ENCODE data around the gene MGST3.
"Not testable (repeated sequence)": the region's sequence is repeated elsewhere in the genome, so short reads cannot be mapped to it uniquely, and the experiment has no call there.

Gene MGST3

DNA sequence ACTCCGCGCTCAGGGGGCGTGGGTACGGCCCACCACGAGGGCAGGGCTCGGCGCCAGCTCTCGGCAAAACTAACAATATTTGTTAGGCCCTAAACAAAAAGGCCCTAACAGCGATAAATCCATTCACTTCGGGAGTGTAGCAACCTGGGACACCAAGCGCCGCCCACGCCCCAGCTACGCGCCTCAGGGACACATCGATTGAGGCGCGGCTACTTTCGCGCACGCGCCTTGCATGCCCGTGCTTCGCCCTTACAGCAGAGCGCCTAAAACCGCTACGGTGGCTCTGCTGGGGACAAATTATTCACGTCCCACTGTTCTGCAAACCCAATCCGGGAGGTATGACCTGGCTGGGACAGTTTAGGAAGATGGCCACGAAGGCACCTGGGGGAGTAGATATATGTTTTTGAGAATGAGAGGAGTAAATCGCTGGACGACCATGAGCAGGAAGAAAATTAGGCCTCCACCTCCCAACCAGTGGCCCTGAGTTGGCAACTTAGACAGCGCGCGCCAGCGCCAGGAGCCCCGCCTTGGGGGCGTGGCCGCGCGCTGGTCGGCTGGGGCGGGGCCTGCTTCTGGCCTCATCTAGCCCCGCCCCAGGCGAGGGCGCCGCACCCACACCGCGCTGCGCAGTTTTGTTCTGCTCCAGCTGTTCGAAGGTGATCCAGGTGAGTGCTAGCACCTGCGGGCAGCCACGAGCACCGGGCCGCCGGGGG, at the start of gene MGST3:
TSS of gene MGST3 (plus strand) at position 606 of the 713 bp plus-strand sequence. CDS start 18,614 bp downstream, outside the sequence.
- peak; percentile 93 for DNase-seq

DNA sequence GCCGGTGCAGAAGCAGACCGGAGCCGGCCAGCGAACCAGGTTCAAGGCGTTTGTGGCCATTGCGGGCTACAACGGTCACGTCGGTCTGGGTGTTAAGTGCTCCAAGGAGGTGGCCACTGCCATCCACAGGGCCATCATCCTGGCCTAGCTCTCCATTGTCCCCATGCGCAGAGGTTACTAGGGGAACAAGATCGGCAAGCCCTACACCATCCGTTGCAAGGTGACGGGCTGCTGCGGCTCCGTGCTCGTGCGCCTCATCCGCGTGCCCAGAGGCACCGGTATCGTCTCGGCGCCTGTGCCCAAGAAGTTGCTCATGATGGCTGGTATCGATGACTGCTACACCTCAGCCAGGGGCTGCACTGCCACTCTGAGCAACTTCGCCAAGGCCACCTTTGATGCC, 49.1 kb upstream of the MGST3 start:
- DNase-seq: no peak

DNA sequence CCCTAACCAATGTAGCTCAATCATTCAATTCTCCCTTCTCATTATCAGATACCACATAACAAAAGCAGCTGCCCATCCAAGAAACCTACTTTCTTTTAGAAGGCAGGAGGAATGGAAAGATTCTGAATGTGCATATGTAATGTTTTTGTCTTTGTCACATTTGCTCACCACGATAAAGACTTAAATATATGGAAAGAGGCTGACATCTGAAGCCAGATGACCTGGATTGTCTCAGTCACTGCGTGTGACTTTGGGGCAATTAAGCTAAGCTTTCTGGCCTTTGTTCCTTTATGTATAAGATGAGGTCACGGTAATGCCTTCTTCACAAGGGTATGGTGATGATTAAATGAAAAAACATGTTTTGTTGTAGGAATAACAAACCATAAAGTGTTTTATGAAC, 44.6 kb upstream of the MGST3 start:
- no peak for DNase-seq

DNA sequence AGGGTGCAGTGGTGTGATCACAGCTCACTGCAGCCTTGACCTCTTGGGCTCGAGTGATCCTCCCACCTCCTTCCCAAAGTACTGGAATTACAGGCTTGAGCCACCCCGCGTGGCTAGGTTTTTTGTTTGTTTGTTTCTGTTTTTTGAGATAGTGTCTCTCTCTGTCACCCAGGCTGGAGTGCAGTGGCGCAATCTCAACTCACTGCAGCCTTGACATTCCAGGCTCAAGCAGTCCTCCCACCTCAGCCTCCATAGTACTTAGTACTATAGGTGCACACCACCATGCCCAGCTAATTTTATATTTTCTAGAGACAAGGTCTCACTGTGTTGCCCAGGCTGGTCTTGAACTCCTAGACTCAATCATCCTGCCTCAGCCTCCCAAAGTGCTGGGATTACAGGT, 39.6 kb upstream of the MGST3 start:
- DNase-seq: not testable (repeated sequence)

DNA sequence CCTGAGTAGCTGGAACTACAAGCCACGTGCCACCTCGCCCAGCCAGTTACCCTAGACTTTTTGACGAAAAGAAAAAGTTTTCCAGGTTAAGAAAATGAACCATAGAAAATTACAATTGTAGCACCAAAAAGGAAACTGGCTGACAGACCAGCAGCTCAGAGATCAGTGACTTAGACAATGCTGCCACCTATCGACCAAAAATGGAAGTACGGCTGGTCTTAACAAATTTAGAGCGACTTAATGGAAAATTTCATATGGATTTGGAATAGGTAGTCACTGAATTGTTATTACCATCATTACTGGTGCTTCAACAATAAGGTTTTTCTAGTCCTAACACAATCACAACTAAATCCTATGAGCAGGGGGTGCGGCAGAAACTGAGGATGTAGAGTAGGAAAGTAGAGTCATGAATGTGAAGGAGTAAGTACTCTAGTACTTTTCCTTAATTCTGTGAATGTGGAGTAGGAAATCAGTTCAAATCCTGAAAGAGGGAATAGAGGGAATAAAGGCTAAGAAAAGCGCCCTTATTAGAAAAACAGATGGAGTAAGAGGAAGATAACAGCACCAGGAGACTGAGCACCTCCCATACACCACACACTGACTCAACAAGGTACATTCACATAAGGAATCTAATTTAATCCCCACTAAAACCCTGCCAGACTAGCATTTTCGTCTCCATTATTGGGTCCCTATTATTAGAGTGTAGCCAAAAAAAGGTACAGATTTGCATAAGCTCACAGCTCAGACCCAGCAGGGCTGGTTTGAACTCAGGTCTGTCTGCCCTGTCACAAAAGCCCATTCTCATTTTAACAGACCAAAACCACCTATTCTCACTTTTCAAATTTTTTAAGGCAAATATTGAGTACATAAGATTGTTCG, 37.9 kb upstream of the MGST3 start:
- DNase-seq: peak; percentile 73

DNA sequence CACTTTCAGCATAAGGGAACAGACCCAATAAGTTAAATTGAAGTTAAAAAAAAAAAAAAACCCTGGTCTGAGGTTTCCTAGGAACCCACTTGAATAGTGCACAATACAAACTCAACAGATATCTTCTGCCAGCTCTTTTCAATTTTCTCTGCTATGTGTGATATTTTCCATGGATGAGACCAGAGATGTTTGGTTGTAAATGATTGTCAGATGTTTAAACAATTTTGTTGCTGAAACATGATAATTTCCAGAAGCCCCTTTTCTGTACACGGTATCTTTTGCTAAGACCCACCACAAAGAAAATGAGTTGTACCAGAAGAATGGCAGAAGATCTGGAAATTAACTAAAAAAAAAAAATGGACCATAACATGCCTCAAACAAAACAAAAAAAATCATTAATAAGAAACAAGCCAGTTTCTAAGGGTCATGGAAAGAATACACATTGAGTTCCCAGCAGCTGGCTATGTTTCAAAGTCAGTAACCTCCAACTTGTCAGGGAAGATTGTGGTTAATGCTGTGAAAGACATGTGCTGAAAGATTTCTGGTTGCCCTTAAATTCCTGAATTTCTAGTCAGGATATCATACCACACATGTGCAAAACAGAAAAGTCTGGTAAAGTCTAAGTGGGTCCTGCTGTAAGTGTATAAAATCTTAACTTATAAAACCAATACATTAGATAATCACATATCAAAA, 35.6 kb upstream of the MGST3 start:
- no peak for DNase-seq

DNA sequence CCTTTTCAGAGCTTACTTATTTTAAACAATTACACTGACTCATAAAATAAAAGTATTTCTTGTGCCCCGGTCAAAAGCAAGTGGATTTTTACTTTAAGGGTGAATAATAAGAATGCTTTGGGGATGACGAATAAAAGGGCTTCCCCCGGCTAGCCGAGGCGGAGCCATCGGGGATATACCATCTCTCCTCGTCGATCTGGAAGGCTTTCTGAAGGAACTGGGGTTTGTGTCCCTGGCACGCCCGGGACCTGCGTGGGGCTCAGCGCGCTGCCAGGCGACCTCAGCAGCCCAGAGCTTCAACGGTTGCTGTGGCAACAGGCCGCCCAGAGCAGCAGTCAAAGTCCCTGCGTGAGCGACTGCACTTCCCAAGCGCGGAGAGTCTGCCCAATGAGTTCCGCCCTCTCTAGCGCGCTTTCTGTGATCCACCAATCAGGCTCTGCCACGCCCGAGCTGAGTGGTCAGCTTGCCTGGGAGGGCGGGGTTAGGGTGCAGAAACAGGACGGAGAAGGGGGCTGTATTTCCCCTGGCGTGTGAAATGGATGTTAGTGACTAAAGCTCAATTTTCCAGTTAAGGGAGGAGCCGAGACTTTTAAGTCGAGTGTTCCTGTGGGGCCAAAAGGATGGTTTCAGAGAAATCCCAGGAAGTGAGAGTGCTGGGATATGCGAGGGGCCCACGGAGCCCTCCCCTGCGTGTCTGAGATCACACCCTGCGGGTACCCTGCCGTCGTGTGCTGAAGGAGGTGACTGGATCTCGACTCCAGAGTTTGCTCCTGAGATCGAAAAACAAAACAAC, 33.0 kb upstream of the MGST3 start:
- peak; percentile 94 for DNase-seq

DNA sequence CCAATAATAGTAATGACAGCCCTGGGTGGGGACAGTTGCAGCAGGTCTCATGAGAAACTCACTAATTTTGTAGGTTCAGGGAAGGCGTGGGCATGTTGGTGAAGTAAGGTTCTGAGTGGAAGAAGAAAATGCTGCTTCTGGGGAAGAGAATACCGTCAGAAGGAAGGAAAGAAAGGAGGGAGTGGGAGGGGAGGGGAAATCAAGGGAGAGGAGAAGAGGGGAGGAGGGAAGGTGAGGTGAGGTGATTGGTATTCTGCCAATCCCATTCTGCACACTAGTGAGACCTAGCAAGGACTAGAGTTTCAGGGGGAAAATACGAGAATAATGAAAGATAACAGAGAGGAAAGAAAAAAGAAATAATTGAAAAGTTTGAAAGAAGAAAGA, 32.4 kb upstream of the MGST3 start:
- DNase-seq: no peak

DNA sequence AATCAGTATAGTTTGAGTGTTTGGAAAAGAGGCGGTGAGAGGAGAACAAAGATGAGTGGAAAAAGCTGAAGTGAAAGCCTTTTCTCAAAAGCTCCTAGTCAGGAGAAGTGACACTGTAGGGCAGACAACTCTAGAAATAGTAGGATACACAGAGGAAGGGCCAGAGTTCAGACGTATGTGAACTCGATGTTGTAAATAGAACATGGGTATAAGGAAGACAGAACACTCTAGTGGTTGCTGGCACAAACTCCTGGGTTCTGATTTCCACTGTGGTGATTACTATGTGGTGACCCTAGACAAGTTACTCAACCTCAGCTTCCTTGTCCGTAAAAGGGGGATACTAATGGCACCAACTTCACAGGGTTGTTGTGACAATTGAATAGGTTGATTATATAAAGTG, 30.2 kb upstream of the MGST3 start:
- DNase-seq: no peak

DNA sequence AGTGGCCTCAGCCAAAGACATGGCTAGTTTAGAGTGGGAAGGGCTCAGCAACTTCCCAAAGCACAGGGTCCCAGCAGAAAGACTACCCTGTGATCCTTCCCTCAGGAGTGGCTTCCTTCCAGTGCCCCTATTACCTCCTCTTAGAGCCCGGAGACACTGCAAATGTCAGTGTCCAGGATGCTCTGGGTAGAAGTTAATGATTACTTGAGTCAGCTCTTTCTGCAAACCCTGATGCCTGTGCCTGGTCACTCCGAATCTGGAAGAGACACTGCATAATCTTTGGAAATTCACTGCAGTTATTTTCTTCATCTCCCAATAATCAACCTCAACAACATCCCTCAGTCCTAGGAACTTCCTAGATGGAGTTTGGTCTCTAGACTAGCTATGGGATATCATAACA, 27.2 kb upstream of the MGST3 start:
- no peak for DNase-seq

DNA sequence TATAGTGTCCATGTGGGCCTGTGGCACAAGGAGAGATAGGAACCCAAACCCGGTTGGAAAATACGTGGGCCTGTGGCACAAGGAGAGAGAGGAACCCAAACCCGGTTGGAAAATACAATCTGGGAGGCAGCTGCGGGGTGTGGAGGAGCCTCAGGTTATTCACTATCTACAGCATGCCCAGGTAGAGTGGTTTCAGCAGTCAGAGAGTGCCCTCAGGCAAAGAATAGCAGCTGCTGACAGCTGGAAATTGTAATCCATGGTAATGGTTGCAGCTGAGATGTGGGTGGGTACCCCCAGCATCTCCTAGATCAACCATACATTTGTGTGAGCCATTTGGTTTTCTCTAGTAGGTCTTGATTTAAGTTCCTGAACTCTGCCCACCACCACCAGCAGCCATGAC, 25.8 kb upstream of the MGST3 start:
- DNase-seq: no peak

DNA sequence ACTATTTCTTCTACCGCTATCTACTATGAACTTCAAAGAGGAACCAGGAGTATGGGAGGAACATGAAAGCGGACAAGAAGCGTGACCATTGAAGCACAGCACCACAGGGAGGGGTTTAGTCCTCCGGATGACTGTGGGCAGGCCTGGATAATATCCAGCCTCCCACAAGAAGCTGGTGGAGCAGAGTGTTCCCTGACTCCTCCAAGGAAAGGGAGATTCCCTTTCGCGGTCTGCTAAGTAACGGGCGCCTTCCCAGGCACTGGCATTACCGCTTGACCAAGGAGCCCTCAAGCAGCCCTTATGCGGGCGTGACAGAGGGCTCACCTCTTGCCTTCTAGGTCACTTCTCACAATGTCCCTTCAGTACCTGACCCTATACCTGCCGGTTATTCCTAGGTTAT, 24.4 kb upstream of the MGST3 start:
- DNase-seq: not testable (repeated sequence)

DNA sequence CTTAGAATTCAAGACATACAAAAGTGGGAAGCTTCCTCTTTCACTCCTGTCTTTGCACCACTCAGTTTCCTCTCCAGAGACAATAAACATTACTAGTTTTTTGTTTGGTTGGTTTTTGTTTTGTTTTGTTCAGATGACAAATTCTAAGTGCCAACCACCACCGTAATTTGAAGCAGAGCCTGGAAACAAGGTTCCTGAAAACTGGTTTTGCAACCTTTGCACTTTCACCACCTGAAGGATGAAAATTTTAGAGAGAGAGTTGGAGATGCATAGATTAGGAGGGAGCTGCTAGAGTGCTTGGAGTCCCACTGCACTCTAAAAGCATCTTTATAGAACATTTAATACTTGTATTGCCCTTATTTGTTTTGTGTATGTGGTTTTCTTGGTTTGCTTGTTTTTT, 20.2 kb upstream of the MGST3 start:
- no peak for DNase-seq

DNA sequence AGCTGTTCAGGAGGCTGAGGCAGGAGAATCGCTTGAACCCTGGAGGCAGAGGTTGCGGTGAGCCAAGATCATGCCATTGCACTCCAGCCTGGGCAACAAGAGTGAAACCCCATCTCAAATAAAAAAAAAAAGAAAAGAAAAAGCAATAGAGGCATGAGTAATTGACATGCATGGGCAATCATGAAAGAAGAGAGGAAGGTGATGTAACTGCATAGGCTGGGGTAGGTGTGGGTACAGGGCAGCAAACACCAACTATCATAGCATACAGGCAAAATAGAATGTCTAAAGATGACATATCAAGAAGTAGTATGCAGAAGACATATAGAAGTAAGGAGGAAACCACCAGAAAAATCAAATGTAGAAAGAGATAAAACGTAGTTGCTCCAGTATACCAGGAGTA, 19.0 kb upstream of the MGST3 start:
- DNase-seq: no peak

DNA sequence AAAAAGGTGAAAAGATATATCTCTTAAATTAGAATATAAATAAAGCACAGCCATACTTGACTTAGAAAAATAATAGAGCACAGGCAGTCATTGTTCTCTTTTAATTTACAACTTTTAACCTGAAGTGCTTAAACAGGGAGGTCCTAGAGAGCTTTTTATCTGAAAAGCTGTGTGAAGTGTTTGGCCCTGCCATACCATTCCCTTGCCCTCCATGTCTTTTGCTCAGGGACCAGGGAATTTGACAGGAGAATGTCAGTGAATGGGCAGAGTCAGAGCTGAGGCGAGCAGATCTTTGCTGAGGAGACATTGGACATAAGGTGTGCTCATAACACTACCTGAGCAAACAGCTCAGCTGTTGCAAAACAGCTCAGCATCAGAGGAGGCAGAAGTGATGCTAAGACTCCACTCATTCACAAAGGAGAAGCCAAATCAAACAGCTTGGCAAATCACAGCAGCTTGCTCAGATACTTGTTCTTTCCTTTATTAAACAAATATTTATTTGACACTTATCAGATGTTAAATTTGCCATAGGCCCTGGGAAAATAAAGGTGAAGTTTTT, 14.9 kb upstream of the MGST3 start:
- no peak for DNase-seq

DNA sequence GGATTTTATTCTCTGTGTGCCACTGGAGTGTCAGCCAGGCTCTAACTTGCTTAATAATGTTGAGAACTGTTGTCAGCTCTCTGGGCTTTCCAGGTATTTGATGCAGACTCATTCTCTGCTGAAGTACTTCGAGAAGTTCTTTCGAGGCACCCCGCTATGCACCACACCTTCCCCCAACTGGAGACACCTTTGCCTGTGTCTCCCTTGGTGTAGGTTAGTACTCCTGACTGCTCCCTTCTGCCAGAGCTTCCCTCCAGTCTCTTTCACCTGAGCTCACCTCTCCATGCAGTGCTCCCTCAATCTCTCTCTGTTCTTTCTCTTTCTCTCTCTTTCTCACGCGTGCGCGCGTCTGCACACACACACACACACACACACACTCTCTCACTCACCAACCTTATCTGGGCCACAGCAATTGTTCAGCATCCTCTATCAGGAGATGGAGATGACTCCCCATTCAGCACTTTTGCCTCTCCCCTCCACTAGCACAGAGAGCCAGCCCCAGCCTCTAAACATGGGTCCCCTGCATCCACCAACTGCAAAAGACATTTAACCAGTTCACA, 14.0 kb upstream of the MGST3 start:
- DNase-seq: no peak

DNA sequence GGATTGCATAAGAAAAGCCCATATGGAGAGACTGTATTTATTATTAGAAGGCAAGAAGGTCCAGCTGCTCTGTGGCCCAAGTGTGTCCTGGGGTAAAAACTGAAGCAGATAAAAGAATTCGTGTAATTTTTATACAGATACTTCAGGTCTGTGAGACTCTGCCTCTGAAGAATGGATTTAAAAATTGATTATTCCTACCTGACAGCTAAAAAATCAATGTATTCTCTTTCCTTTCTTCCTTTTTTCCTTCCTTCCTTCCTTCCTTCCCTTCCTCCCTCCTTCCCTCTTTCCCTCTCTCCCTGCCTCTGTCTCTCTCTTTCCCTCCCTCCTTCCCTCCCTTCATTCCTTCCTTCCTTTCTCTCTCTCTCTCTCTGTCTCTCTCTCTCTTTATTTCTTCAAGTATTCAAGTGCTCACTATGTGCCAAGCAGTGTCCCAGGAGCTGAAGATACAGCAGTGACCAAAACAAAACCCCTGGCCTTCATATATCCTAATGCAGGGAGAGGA, 11.3 kb upstream of the MGST3 start:
- no peak for DNase-seq

DNA sequence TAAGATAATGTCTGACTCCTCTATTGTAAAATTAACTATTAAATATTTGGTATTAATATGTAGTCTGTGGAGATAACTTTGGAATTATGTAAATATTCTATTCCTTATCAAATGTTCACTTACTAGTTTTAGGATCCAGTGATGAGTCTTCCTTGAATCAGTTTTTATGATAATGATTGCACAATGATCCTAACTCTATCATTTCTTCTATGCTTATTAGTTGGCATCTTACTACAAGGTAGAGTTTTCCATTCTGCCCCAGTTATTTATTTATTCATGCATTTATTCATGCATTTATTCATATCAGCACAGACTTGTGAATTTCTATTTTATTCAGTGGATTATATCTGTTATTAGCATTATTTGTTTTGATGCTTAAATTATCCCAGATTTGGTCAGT, 7.4 kb upstream of the MGST3 start:
- no peak for DNase-seq

DNA sequence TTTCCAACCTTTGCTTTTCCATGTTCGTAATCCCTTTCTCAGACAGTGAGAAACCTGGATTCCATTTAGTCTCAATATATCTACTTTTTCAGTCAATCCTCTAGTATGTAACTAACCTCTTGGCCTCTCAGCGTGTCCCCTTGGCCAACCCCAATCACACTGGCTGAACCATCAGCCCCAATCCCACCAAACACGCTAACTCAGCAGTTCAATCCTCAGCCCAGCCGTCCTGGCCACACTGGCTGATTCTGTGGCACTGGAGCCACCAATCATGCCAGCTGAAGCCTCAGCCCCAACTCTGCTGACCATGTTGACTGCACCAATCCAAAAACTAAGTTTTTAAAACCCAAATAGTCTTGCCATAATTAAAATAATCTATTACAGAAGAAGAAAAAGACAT, 6.6 kb upstream of the MGST3 start:
- DNase-seq: no peak

DNA sequence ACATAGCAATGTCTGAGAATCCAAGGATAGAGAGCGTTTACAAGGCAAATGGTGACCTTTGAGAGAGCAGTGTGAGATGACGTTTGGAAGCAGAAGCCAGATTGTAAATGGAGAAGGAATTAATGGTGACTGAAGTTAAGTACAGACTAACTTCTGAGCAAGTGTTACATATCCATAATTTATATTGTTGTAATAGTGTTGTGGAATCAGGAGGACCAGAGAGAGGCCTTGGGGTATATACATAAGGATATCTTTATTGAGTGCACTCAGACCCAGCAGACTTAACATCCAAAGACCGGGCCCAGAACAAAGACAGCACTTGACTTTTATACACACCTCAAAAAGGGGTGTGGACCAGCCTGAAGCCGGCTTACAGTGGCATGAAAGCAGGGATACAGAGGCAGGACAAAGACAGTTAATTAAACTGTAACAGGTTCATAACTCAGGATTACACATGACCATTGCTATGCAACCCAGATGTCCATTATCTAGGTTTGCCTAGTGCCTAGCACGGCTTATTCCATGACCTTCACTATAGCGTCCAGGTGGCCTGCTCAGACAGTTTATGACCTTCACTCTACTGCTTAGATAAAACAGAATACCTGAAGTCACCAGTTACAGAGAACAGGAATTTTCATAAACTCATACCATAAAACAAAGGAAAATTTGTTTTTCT, 2.7 kb upstream of the MGST3 start:
- no peak for DNase-seq

DNA sequence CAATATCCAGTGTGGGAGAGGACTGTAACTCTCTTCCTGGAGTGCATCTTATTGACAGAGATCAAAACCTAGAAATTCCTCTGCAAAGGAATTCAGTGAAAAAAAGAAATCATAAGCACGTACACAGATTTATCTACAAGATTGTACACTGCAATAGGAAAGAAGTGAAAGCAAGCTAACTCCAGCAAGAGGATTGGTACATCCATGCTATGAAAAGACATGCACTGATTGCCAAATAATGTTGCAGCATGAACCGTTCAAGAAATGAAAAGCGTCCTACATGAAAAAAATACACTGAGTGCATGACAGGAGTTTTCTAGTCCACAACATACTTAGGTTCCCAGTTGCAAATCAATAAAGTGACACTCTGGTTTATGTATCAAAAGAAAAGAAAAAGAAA, 1.9 kb upstream of the MGST3 start:
- DNase-seq: no peak
